SU-DHL-6 (cell line): Measurements from ENCODE around the gene ADCY5.

ENCODE experiments used
- CTCF ChIP-seq: fragments of 200-600 bp; sonication (generic); IDR thresholded peaks from one replicate; pipeline ENCODE4 v1.5.1; 2017; ENCODE audit warnings: antibody characterized with exemption, mild to moderate bottlenecking, low read length, moderate library complexity; ENCODE audit not compliant: insufficient read depth, poor library complexity, severe bottlenecking
- EZH2phosphoT487 ChIP-seq: fragments of 200-600 bp; sonication (generic), shearing (Covaris generic); conservative IDR thresholded peaks from 2 replicates; pipeline ENCODE4 v1.6.1; 2018; ENCODE audit warnings: mild to moderate bottlenecking, antibody characterized with exemption, low read length, moderate library complexity, mixed read lengths

DNA sequence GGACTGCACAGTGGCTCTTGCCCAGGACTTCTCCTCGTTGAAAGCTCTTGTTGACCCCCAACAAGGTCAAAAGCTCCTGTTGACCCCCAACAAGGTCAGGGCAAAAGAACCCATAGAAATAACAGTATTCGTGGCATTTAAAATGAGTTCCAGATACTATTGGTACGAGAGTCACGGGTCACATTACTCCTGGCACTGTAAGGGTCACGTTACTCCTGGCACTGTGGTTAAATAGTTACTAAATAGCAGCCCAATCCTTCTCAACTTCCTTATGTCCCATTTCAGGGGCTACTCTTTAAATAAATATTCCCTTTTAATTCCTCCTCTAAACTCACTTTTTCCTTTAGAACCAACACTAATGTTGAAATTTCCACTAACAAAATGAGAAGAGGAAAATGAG, 18.2 kb upstream of the ADCY5 start:
- TF ChIP-seq CTCF (no peak), EZH2phosphoT487 (no peak)
